ENCODE measurements around the gene PIK3IP1. TPM values are rescaled to one million over a fixed set of nuclear protein-coding genes. Genes with fewer than 3 reads are reported as not detected.

Gene PIK3IP1
- total and polyA plus RNA-seq, 10 of the 15 experiments (the other 5 are each of a cell fraction or from before 2014, with no cell fraction given) = 0.77 to 6.5 (median 3.0) TPM

- Histone ChIP-seq H3K27me3 (replicated peaks in 1 of 2; ENCODE audit: control insufficient read depth in 2 of 2, insufficient read depth in 2 of 2, low read length in 1 of 2) (no peaks in the 10 kb centered on the region), H2AFZ (ENCODE audit: control insufficient read depth, low read depth, low read length) (no peak overlapping the region), H3K9ac (ENCODE audit: control insufficient read depth, insufficient read depth, low read length) (no peak overlapping the region), H3K27ac (ENCODE audit: control insufficient read depth, insufficient read depth) (no peak overlapping the region), H3K4me2 (ENCODE audit: control insufficient read depth, insufficient read depth) (no peak overlapping the region), H3K4me3 (no peak overlapping the region), H3K9me3 (replicated peaks; ENCODE audit: control insufficient read depth, insufficient read depth, low read length) (no peaks in the 10 kb centered on the region), H3K36me3 (ENCODE audit: control insufficient read depth in 2 of 2, insufficient read depth in 2 of 2, low read length in 1 of 2) (peaks cover 23 to 32% of the 10 kb centered on the region in 2 experiments), H3K79me2 (ENCODE audit: control insufficient read depth, insufficient read depth, low read length) (no peaks in the 10 kb centered on the region), H3K4me1 (ENCODE audit: control insufficient read depth, insufficient read depth, low read length) (no peaks in the 10 kb centered on the region), H4K20me1 (ENCODE audit: control insufficient read depth, insufficient read depth) (no peaks in the 10 kb centered on the region)
- POLR2A ChIA-PET = interaction anchor here (0.9 to 1.1 kb wide), 2 partner anchors 41 to 54 kb away, joined by 3 read pairs; no protein-coding TSS in a partner anchor
- RAD21 ChIA-PET (ENCODE audit: unreplicated experiment) = interaction anchor here (0.7 to 3.0 kb wide), 18 partner anchors 17 to 187 kb away, joined by 3 to 40 read pairs (median 4); partner anchors contain the start of genes LIMK2, PIK3IP1 and RNF185
- WGBS (ENCODE audit: insufficient coverage, insufficient replicate concordance, low lambda C conversion rate, missing lambda C conversion rate) = 74% methylated on average over 15 of the region's 15 CpGs
- intact Hi-C loops (cut with micrococcal nuclease; ENCODE audit: unreplicated experiment) (loop anchor here (1.0 to 5.0 kb wide), 2 partner anchors 60 to 165 kb away; partner anchors contain the start of genes LIMK2 and SELENOM), in situ Hi-C loops (cut with MboI) (no loop called here)
- CTCF ChIA-PET = interaction anchor here (0.6 to 6.9 kb wide), 28 partner anchors 9 to 458 kb away, joined by 3 to 115 read pairs (median 6); partner anchors contain the start of genes LIMK2, MORC2, PIK3IP1 and RNF185
- no TSS peak for BruUV-seq (replicated peaks)
- no peak for DNase-seq (ENCODE audit: low read depth, low spot score)
- SMC1A ChIA-PET (ENCODE audit: uncharacterized antibody, unreplicated experiment) = interaction anchor here (0.7 to 4.7 kb wide), 17 partner anchors 9 to 165 kb away, joined by 3 to 59 read pairs (median 4); partner anchors contain the start of genes LIMK2, PIK3IP1 and SELENOM
- TF ChIP-seq CTCF (IDR thresholded peaks at IDR 0.05 in 2 of 3, conservative IDR thresholded peaks at IDR 0.05 in 1 of 3; ENCODE audit: control insufficient read depth in 2 of 3, extremely low read depth in 1 of 3, insufficient read depth in 1 of 3, low read depth in 3 of 3, low read length in 3 of 3) (peak; percentile 72 to 79 (median 74)), RAD51 (IDR thresholded peaks at IDR 0.05) (no peak), SMC3 (IDR thresholded peaks at IDR 0.05; ENCODE audit: borderline replicate concordance, low read length) (peak; percentile 66), RAD21 (IDR thresholded peaks at IDR 0.05; ENCODE audit: insufficient read depth, low read depth, low read length) (peak; percentile 76), YY1 (IDR thresholded peaks at IDR 0.05; ENCODE audit: low read depth, low read length) (0 out of 2 replicates have a peak, but pooled peaks have one; percentile 23), SMAD1 (IDR thresholded peaks at IDR 0.05; ENCODE audit: low read depth, partially characterized antibody) (no peak), FOXM1 (IDR thresholded peaks at IDR 0.05; ENCODE audit: low read depth, low read length) (no peak)
- peak; percentile 88 for ATAC-seq
- FAIRE-seq = peak; percentile 89
Observed at GRCh38 chr22:31272522-31273446, 19.5 kb downstream of the PIK3IP1 start.

Data from GM12878 (cell line).